ENCODE data around the gene IFRD2. TPM values are rescaled to one million over a fixed set of nuclear protein-coding genes. Genes with fewer than 3 reads are reported as not detected.

The IFRD2 gene
- total and polyA plus RNA-seq, 2 of the 13 experiments (the other 11 are each of a cell fraction or from before 2014, with no cell fraction given): 32.8 to 96.1 TPM

- TF ChIP-seq SNAPC5 (CRISPR knock-in tag; IDR thresholded peaks at IDR 0.05; ENCODE audit: borderline replicate concordance) (no peak), ZNF572 (CRISPR knock-in tag; IDR thresholded peaks at IDR 0.05) (no peak), ARHGAP35 (CRISPR knock-in tag; IDR thresholded peaks at IDR 0.05; ENCODE audit: borderline replicate concordance) (no peak), REL (CRISPR knock-in tag; conservative IDR thresholded peaks at IDR 0.05) (no peak), ZNF235 (CRISPR knock-in tag; IDR thresholded peaks at IDR 0.05; ENCODE audit: borderline replicate concordance) (no peak), PITX1 (CRISPR knock-in tag; IDR thresholded peaks at IDR 0.05) (peak; percentile 58), ZNF766 (CRISPR knock-in tag; IDR thresholded peaks at IDR 0.05; ENCODE audit: borderline replicate concordance) (no peak), ZNF629 (CRISPR knock-in tag; conservative IDR thresholded peaks at IDR 0.05) (no peak), MATR3 (CRISPR knock-in tag; IDR thresholded peaks at IDR 0.05) (no peak), TAF15 (IDR thresholded peaks at IDR 0.05; ENCODE audit: low read depth, low read length, poor library complexity, severe bottlenecking) (no peak), ZKSCAN1 (IDR thresholded peaks at IDR 0.05; ENCODE audit: low read length) (no peak), ZFP36L1 (CRISPR knock-in tag; IDR thresholded peaks at IDR 0.05) (no peak), FOXO4 (CRISPR knock-in tag; conservative IDR thresholded peaks at IDR 0.05) (no peak), IRF2 (CRISPR knock-in tag; IDR thresholded peaks at IDR 0.05) (no peak; the same call in 1 of the 2 replicates), ZNF577 (CRISPR knock-in tag; IDR thresholded peaks at IDR 0.05; ENCODE audit: borderline replicate concordance, low read depth) (no peak), RBM22 (optimal IDR thresholded peaks at IDR 0.05; ENCODE audit: low read length) (no peak), RBAK (CRISPR knock-in tag; IDR thresholded peaks at IDR 0.05) (0 out of 2 replicates have a peak, but pooled peaks have one; percentile 14), HMGXB3 (CRISPR knock-in tag; IDR thresholded peaks at IDR 0.05; ENCODE audit: borderline replicate concordance) (no peak), ZNF333 (CRISPR knock-in tag; IDR thresholded peaks at IDR 0.05; ENCODE audit: borderline replicate concordance) (no peak)
- TF ChIP-seq, protein P1, sequence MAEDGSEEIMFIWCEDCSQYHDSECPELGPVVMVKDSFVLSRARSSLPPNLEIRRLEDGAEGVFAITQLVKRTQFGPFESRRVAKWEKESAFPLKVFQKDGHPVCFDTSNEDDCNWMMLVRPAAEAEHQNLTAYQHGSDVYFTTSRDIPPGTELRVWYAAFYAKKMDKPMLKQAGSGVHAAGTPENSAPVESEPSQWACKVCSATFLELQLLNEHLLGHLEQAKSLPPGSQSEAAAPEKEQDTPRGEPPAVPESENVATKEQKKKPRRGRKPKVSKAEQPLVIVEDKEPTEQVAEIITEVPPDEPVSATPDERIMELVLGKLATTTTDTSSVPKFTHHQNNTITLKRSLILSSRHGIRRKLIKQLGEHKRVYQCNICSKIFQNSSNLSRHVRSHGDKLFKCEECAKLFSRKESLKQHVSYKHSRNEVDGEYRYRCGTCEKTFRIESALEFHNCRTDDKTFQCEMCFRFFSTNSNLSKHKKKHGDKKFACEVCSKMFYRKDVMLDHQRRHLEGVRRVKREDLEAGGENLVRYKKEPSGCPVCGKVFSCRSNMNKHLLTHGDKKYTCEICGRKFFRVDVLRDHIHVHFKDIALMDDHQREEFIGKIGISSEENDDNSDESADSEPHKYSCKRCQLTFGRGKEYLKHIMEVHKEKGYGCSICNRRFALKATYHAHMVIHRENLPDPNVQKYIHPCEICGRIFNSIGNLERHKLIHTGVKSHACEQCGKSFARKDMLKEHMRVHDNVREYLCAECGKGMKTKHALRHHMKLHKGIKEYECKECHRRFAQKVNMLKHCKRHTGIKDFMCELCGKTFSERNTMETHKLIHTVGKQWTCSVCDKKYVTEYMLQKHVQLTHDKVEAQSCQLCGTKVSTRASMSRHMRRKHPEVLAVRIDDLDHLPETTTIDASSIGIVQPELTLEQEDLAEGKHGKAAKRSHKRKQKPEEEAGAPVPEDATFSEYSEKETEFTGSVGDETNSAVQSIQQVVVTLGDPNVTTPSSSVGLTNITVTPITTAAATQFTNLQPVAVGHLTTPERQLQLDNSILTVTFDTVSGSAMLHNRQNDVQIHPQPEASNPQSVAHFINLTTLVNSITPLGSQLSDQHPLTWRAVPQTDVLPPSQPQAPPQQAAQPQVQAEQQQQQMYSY (CRISPR knock-in tag; IDR thresholded peaks at IDR 0.05): peak; percentile 25; the same call in 1 of the 2 replicates
These were observed 29.3 kb upstream of the IFRD2 start (continued) for GRCh38 chr3:50321336-50322114.

Measured in HepG2 (cell line).